Choroid plexus epithelial cell (primary cell): ENCODE measurements around the gene APOL1.

Experiments
- DNase-seq: peaks from one replicate; pipeline ENCODE4 v3.0.0-alpha.2; 2010; ENCODE audit warnings: low read depth
- H3K4me3 ChIP-seq: 2 replicates; pipeline ENCODE4 v1.5.1; 2011; ENCODE audit warnings: low read depth, mild to moderate bottlenecking, control low read depth, low read length, moderate library complexity
- TF ChIP-seq, protein P1 (sequence below): conservative IDR thresholded peaks from 2 replicates; pipeline ENCODE4 v1.5.1; 2011; ENCODE audit warnings: low read depth, mild to moderate bottlenecking, control low read depth, inconsistent platforms, low read length, moderate library complexity

Gene APOL1

GRCh38 chr22:36294293-36294620, 41.3 kb downstream of the APOL1 start:
- TF ChIP-seq, protein P1, sequence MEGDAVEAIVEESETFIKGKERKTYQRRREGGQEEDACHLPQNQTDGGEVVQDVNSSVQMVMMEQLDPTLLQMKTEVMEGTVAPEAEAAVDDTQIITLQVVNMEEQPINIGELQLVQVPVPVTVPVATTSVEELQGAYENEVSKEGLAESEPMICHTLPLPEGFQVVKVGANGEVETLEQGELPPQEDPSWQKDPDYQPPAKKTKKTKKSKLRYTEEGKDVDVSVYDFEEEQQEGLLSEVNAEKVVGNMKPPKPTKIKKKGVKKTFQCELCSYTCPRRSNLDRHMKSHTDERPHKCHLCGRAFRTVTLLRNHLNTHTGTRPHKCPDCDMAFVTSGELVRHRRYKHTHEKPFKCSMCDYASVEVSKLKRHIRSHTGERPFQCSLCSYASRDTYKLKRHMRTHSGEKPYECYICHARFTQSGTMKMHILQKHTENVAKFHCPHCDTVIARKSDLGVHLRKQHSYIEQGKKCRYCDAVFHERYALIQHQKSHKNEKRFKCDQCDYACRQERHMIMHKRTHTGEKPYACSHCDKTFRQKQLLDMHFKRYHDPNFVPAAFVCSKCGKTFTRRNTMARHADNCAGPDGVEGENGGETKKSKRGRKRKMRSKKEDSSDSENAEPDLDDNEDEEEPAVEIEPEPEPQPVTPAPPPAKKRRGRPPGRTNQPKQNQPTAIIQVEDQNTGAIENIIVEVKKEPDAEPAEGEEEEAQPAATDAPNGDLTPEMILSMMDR = no peak
- no peak for DNase-seq
- H3K4me3 ChIP-seq = no peak overlapping the region

GRCh38 chr22:36294801-36295200, 41.9 kb downstream of the APOL1 start:
- DNase-seq = no peak
- TF ChIP-seq, protein P1 = no peak

DNA sequence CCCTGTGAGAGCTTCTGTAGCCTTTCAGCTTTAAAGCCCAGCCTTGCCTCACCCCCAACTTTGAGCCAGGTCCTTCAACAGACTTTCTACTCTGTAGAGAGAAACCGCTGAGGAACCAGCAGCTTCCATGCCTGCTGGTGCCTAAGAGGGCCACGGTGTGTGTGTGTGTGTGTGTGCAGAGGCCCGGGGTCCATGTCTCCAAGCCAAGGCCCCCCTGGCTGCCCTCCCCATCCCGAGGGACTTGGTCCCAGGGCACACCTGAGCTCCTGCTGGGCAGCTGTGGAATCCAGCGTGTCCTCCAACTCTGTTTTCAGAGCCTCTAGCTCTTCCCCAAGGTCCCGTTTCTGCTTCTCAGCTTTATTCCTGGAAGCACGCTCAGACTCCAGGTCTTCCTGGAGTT, 42.3 kb downstream of the APOL1 start:
- TF ChIP-seq, protein P1 = no peak
- no peak overlapping the region for H3K4me3 ChIP-seq
- DNase-seq = no peak

More at GRCh38 chr22:36294801-36295200, 41.9 kb downstream of the APOL1 start:
- no peak overlapping the region for H3K4me3 ChIP-seq

GRCh38 chr22:36296690-36297089, 43.8 kb downstream of the APOL1 start:
- no peak for DNase-seq
- TF ChIP-seq, protein P1 = no peak
- no peak overlapping the region for H3K4me3 ChIP-seq

- no peak overlapping the region for H3K4me3 ChIP-seq
- no peak for DNase-seq
- TF ChIP-seq, protein P1 = no peak
Measured at GRCh38 chr22:36297568-36297967, 44.6 kb downstream of the APOL1 start.

GRCh38 chr22:36298118-36298517, 45.2 kb downstream of the APOL1 start:
- TF ChIP-seq, protein P1 = no peak
- no peak for DNase-seq
- no peak overlapping the region for H3K4me3 ChIP-seq

DNA sequence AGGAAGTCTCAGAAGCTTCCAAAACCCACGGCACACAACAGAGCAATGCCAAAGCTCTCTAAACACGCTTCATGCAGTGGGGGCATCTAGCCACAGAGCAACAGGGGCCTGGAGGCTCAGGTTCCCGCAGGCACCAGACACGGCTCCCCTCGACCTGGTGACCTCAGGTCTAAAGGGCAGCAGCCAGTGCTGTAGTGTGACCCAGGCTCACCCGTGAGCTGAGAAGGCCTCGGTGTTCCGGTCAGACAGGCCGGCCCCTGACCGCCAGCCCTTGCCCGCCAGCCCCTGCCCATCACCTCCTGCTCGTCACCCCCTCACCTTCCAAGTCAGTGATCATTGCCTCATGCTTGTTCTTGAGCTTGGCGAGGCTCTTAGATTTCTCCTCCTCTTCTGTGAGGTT, 45.7 kb downstream of the APOL1 start:
- DNase-seq = no peak
- TF ChIP-seq, protein P1 = no peak
- H3K4me3 ChIP-seq = no peak overlapping the region
